22Rv1 (cell line): ENCODE data around the gene FGGY.

ENCODE experiments used
- H3K27ac ChIP-seq: fragments of 450-650 bp; 2 replicates; pipeline ENCODE4 v1.5.1; 2017
- ZFX ChIP-seq: fragments of 450-650 bp; IDR thresholded peaks from 2 replicates; pipeline ENCODE4 v1.6.1; 2017; ENCODE audit warnings: antibody characterized with exemption, borderline replicate concordance
- TF ChIP-seq, protein P1 (sequence below): fragments of 450-650 bp; IDR thresholded peaks from 2 replicates; pipeline ENCODE4 v1.5.1; 2017; ENCODE audit warnings: mild to moderate bottlenecking

Gene FGGY

GRCh38 chr1:59360729-59361128 is 63.8 kb downstream of the FGGY start:
- TF ChIP-seq, protein P1, sequence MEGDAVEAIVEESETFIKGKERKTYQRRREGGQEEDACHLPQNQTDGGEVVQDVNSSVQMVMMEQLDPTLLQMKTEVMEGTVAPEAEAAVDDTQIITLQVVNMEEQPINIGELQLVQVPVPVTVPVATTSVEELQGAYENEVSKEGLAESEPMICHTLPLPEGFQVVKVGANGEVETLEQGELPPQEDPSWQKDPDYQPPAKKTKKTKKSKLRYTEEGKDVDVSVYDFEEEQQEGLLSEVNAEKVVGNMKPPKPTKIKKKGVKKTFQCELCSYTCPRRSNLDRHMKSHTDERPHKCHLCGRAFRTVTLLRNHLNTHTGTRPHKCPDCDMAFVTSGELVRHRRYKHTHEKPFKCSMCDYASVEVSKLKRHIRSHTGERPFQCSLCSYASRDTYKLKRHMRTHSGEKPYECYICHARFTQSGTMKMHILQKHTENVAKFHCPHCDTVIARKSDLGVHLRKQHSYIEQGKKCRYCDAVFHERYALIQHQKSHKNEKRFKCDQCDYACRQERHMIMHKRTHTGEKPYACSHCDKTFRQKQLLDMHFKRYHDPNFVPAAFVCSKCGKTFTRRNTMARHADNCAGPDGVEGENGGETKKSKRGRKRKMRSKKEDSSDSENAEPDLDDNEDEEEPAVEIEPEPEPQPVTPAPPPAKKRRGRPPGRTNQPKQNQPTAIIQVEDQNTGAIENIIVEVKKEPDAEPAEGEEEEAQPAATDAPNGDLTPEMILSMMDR: no peak
- TF ChIP-seq ZFX: no peak
- H3K27ac ChIP-seq: no peak overlapping the region

- no peak overlapping the region for H3K27ac ChIP-seq
- TF ChIP-seq, protein P1: no peak
These were observed 64.9 kb downstream of the FGGY start for GRCh38 chr1:59361766-59362165.

DNA sequence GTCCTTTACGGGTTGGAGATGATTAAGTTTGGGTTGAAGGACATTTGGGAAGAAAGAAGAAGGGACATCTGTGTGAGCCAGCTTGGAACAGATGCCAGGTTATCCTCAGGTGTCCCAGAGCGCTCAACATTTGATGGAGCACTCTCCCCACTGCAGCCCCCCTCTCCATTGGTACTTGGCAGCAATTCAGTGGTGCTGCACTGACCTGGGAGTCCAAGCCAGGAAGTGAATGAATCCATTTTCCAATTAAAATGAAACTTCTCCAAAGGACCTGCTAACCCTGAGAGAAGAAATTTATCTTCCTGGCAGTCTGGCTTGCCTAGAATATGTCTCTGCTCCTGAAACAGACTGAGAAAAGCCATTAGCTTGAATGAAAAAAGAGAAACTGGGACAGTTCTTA is 67.1 kb downstream of the FGGY start:
- no peak for TF ChIP-seq ZFX
- TF ChIP-seq, protein P1: no peak
- no peak overlapping the region for H3K27ac ChIP-seq

DNA sequence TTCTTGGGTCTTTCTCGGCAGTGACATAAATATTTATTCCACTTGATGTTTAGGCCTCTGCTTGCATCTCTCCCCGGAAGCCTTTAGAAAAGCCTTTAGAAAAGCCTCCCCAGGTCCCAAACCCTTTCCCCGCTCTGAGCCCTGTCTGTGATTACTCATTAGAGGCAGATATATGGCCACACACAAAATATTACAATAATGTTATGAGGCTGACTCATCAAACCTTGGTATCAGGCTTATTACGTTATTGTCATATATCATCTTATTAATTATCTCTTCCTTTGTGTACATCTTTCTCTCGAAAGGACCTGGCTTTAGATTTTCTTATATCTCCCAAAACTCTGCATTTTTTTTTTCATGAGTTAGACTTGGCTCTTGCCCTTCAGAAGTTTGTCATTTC is 69.5 kb downstream of the FGGY start:
- no peak for TF ChIP-seq ZFX
- TF ChIP-seq, protein P1: no peak

GRCh38 chr1:59367301-59368007 is 70.6 kb downstream of the FGGY start:
- no peak overlapping the region for H3K27ac ChIP-seq

More for the DNA sequence above, 69.5 kb downstream of the FGGY start:
- H3K27ac ChIP-seq: no peak overlapping the region

DNA sequence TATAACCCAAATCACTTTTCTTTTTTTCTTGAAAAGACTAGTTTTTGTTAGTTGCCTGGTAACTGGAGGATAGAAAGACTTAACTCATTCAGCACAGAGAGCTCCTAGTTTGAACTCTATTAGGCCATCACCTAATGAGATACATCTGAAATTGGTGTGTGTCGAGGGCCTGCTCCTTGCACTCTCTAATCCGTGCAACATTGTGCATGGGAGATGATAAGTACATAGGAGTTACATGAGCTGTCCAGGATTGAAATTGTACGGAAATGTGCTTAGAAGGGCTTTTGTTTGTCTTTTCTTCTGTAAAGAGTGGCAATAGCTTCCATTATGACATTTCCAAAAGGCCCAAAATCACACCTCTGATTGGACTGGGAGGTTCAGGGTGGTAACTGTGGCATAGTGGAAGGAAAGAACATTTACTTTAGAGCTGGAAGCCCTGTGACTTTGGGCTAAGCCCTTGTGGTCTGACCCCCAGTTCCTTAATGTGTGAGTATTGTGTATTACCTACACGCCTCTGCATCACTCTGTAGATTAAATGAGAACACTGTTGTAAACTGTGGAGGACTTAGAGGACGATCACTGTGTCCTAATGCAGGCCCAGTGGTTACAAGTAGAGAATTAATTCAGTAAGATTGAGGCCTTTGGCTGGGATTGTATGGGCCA is 71.2 kb downstream of the FGGY start:
- no peak for TF ChIP-seq ZFX
- TF ChIP-seq, protein P1: no peak
- H3K27ac ChIP-seq: no peak overlapping the region

More at GRCh38 chr1:59367301-59368007, 70.6 kb downstream of the FGGY start:
- no peak for TF ChIP-seq ZFX
- TF ChIP-seq, protein P1: no peak
